Ovary (tissue), 3 donors: ENCODE measurements around the gene ITIH4.

ENCODE experiments used
- CTCF ChIP-seq, 3 donors: fragments of 450-650 bp in 2 of 3; fragments of 200-600 bp in 1 of 3; IDR thresholded peaks; one replicate each; pipeline versions ENCODE4 v1.5.1 to v1.8.0; 2016 to 2022; ENCODE audit warnings: antibody characterized with exemption in 3 of 3, mild to moderate bottlenecking in 1 of 3
- EP300 ChIP-seq: sonication (generic); formaldehyde crosslinking; IDR thresholded peaks from one replicate; pipeline ENCODE4 v1.6.1; 2017; ENCODE audit warnings: antibody characterized with exemption
- POLR2A ChIP-seq: fragments of 450-650 bp; IDR thresholded peaks from one replicate; pipeline ENCODE4 v1.6.1; 2017; ENCODE audit warnings: antibody characterized with exemption, mild to moderate bottlenecking, moderate library complexity
- donor health status: DM: no; HTN: no; CAD: no.

DNA sequence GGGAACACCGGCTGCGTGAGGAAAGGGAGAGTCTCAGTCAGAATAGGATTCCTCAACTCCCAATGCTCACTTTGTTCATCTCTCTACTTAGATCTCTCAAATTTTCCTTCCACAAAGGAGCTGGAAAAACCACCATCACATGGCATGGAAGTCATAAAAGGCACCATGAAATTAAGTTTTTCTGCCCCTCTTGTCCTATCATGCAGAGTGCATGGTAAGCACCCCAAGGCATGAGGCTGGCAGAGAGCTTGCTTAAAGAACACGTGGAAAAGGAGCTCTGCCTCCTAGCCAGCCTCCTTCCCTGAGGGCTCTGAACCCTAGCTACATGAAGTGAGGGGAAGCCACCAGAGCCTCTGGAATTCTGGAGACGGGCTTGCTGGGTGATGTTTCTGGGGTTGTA lies 49.1 kb upstream of the ITIH4 start:
- TF ChIP-seq POLR2A = no peak
- TF ChIP-seq CTCF (IDR thresholded peaks at IDR 0.05) = no peak
- no peak for TF ChIP-seq EP300
